Measurements from ENCODE around the gene RIMKLA.

GRCh38 chr1:42453386-42453785, 72.8 kb downstream of the RIMKLA start:
- no peak for TF ChIP-seq RELB (IDR thresholded peaks at IDR 0.05; ENCODE audit: low read depth)
- no peak for TF ChIP-seq CTCF (IDR thresholded peaks at IDR 0.05 in 2 of 3, conservative IDR thresholded peaks at IDR 0.05 in 1 of 3; ENCODE audit: control insufficient read depth in 2 of 3, extremely low read depth in 1 of 3, insufficient read depth in 1 of 3, low read depth in 3 of 3, low read length in 3 of 3)
- no peak for TF ChIP-seq SUZ12 (IDR thresholded peaks at IDR 0.05; ENCODE audit: unreplicated experiment)
- TF ChIP-seq MTA2 (IDR thresholded peaks at IDR 0.05; ENCODE audit: low read depth): no peak
- TF ChIP-seq SREBF2 (IDR thresholded peaks at IDR 0.05; ENCODE audit: low read length): no peak
- no peak for TF ChIP-seq NR2F1 (conservative IDR thresholded peaks at IDR 0.05)
- TF ChIP-seq YY1 (IDR thresholded peaks at IDR 0.05; ENCODE audit: low read depth, low read length): no peak
- no peak for TF ChIP-seq EP300 (IDR thresholded peaks at IDR 0.05; ENCODE audit: borderline replicate concordance in 1 of 2, control insufficient read depth in 1 of 2, low read depth in 2 of 2, low read length in 2 of 2)
- no peak for TF ChIP-seq DPF2 (IDR thresholded peaks at IDR 0.05)
- TF ChIP-seq ZNF207 (IDR thresholded peaks at IDR 0.05; ENCODE audit: borderline replicate concordance): no peak

Measured in GM12878 (cell line).